Duodenal mucosa (tissue), 2 donors: ENCODE measurements around the gene PITX1.

Experiments used
- H3K27ac ChIP-seq: one replicate; pipeline ENCODE4 v1.7.0; 2013; ENCODE audit warnings: low read depth, low read length
- H3K27me3 ChIP-seq, 2 donors: one replicate each; pipeline ENCODE4 v1.7.0; 2013; ENCODE audit warnings: low read length in 2 of 2, control low read depth in 1 of 2; ENCODE audit not compliant: insufficient read depth in 2 of 2, control insufficient read depth in 1 of 2
- H3K36me3 ChIP-seq, 2 donors: one replicate each; pipeline ENCODE4 v1.7.0; 2013; ENCODE audit warnings: low read length in 2 of 2, control low read depth in 1 of 2; ENCODE audit not compliant: insufficient read depth in 2 of 2, control insufficient read depth in 1 of 2
- H3K4me1 ChIP-seq, 2 donors: one replicate each; pipeline ENCODE4 v1.7.0; 2013; ENCODE audit warnings: low read length in 2 of 2, control low read depth in 1 of 2; ENCODE audit not compliant: insufficient read depth in 2 of 2, control insufficient read depth in 1 of 2
- H3K4me3 ChIP-seq, 2 donors: one replicate each; pipeline ENCODE4 v1.7.0; 2013; ENCODE audit warnings: low read length in 2 of 2, low read depth in 1 of 2
- H3K9ac ChIP-seq, 2 donors: one replicate each; pipeline ENCODE4 v1.7.0; 2013; ENCODE audit warnings: low read length in 2 of 2, low read depth in 1 of 2
- H3K9me3 ChIP-seq, 2 donors: one replicate each; pipeline ENCODE4 v1.7.0; 2013; ENCODE audit warnings: low read length in 2 of 2, control low read depth in 1 of 2; ENCODE audit not compliant: control insufficient read depth in 1 of 2

Gene PITX1

DNA sequence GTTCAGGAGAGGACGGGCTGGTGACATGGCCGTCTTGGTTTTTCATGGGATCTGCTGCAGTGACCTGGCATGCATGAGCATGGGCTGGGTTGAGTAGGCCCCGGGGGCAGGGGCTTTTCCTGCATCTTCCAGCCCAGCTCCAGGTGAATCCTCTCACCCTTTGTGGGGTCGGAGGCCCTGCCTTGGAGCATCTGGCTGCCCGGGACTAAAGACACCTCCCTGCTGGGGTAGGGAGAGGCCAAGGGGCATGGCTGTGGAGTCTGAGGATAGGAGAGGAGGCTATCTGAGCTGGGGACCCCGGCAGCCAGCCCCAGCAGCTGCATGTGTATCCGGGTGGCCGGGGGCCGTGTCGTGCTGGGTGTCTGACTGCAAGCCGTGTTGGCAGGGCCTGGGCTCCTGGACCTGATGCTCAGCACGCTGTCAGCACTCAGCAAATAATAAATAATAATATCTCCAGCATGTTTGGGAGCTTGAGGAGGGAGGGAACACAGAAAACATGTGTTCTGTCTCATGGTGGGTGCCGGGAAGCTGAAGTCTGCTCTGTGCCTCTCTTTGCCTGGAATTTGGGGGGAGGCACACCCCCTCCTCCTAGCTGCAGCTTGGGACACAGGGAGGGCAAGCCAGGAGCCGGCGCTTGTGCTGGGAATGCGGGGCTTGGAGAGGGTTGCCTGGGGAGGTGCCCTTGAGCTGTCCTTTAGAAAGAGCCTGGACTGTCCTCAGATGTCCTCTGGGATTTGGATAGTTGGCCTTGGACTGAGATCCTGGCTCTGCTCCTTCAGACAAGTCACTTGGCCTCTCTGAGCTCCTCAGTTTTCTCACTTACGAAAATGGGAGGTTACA is 28.4 kb upstream of the PITX1 start:
- no peaks in the 10 kb centered on the region for H3K9me3 ChIP-seq
- no peaks in the 10 kb centered on the region for H3K36me3 ChIP-seq
- H3K27ac ChIP-seq: no peak overlapping the region
- H3K4me3 ChIP-seq: no peak overlapping the region
- H3K4me1 ChIP-seq: no peaks in the 10 kb centered on the region
- no peak overlapping the region for H3K9ac ChIP-seq
- no peaks in the 10 kb centered on the region for H3K27me3 ChIP-seq

DNA sequence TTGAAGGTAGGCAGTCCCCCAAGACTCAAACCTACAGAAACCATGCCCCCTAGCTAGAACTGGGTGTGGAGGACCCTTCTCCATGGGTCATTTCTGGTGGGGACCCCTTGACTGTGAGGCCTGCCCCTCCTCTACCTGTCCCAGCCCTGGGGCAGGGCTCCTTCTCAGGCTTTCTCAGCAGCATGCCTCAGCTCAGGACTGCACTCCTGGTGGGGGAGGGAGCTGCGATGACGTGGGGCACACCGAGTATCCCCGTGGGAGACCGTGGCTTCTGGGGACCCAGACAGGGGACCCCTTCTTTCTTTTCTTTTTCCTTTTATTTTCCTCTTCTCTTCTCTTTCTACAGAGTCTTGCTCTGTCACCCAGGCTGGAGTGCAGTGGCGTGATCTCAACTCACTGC is 27.0 kb upstream of the PITX1 start:
- H3K4me3 ChIP-seq: no peak overlapping the region
- H3K4me1 ChIP-seq: no peaks in the 10 kb centered on the region
- H3K9ac ChIP-seq: no peak overlapping the region
- no peaks in the 10 kb centered on the region for H3K27me3 ChIP-seq
- H3K27ac ChIP-seq: no peak overlapping the region
- no peaks in the 10 kb centered on the region for H3K9me3 ChIP-seq
- no peaks in the 10 kb centered on the region for H3K36me3 ChIP-seq

DNA sequence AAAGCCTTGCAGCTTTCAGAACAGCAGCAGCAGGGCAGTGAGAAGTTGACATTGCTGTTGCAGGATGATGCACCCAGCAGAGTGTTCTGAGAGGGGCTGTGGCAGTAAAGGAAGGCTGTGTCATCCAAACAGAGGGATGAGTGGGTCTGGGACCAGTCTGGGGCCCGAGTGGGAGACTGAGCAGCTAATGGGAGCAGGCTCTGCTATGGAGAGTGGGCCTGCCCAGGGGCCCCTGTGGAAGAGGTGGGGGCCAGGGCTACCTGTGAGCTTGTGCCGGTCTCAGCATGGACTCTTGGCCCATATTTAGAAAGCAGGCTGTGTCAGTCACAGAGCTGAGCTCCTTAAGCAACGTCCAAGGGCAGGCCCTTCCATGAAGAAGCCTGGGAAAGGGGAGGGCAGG is 26.0 kb upstream of the PITX1 start:
- H3K9me3 ChIP-seq: no peaks in the 10 kb centered on the region
- H3K4me3 ChIP-seq: no peak overlapping the region
- no peaks in the 10 kb centered on the region for H3K27me3 ChIP-seq
- H3K9ac ChIP-seq: no peak overlapping the region
- no peaks in the 10 kb centered on the region for H3K4me1 ChIP-seq
- H3K36me3 ChIP-seq: no peaks in the 10 kb centered on the region
- H3K27ac ChIP-seq: no peak overlapping the region

DNA sequence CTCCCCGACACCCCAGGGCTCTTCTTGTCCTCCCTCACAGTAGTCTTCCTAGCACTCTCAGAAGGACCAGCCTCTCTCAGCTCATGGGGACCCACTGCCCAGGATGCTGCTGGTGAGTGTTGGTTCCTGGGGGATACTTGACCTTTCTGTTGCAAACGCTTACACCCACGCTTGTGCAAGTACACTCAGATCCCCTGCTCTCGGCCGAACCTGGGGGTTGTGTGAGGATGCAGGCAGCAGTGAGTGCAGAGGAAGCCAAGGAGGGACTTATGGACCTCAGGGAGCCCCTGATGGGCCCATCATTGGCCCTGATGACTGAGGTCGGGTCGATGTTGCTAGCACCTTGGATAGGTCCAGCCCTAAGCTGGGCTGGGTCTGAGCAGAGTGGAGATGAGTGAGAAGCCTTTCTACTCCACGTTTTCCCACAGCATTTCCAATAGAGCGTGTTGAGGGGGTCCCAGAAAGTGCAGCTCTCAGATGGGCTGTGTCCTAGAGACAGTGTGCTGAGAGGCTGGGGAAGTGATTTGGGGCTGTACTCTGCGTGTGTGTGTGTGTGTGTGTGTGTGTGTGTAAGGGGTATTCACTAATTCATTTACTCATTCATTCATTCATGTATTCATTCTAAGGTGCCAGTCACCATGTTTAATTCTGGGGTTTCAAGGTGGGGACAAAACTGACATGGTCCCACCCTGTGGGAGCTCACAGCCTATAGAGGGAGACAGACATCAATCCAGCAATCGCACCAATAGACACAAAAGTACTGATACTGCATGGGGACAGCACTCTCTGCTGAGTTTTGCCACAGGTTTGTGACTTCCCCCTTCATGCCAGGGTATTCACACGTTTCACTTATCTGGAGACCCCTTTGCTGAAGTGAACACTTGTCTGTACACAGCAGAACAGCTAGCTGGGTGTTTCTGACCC is 25.2 kb upstream of the PITX1 start:
- Histone ChIP-seq H3K4me3 (no peak overlapping the region), H3K9me3 (no peaks in the 10 kb centered on the region), H3K36me3 (no peaks in the 10 kb centered on the region), H3K4me1 (peaks cover 0 to under 1% of the 10 kb centered on the region in 2 donors), H3K27ac (no peak overlapping the region), H3K9ac (no peak overlapping the region), H3K27me3 (no peaks in the 10 kb centered on the region)

DNA sequence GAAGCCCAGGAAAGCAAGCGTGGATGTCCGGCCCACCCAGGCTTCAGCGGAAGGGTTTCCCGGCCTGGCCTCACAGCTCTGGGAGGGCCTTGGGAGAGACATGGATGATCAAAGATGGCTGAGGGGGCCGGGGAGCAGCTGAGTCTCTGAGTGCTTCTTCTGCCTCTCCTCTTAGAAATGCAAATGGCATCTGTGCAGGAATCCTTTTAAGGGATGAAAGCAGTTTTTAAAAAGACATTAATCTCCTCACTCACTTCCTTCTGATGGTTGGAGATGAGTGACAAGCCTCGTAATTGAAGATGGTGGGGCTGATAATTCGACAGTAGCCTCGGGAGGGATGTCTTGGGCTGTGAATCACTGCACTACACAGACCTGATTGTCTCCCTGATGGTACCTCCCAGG is 24.3 kb upstream of the PITX1 start:
- H3K4me1 ChIP-seq: peaks cover 2 to 9% of the 10 kb centered on the region in 2 donors
- peaks cover 0 to 4% of the 10 kb centered on the region in 2 donors for H3K27me3 ChIP-seq
- H3K9ac ChIP-seq: no peak overlapping the region
- H3K9me3 ChIP-seq: no peaks in the 10 kb centered on the region
- no peak overlapping the region for H3K27ac ChIP-seq
- no peaks in the 10 kb centered on the region for H3K36me3 ChIP-seq
- no peak overlapping the region for H3K4me3 ChIP-seq

DNA sequence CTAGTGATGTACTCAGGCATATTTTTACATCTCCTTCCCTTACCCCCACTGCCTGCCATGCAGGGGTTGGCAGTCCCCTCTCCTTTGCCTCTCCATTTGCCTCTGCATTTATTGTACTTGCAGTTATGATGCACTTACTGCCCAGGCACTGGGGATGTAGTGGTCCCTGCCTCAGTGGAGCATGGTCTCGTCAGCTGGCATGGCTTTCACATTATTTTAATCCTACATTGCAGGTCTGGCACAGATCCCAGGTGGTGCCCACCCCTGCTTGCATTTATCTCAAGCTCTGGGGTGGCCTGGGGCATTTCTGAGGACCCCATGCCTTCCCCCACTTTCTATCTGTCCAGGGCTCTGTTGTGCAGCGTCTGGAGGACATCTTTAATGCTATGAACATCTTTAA is 23.2 kb upstream of the PITX1 start:
- H3K9me3 ChIP-seq: no peaks in the 10 kb centered on the region
- no peak overlapping the region for H3K27ac ChIP-seq
- H3K27me3 ChIP-seq: peaks cover 0 to 10% of the 10 kb centered on the region in 2 donors

DNA sequence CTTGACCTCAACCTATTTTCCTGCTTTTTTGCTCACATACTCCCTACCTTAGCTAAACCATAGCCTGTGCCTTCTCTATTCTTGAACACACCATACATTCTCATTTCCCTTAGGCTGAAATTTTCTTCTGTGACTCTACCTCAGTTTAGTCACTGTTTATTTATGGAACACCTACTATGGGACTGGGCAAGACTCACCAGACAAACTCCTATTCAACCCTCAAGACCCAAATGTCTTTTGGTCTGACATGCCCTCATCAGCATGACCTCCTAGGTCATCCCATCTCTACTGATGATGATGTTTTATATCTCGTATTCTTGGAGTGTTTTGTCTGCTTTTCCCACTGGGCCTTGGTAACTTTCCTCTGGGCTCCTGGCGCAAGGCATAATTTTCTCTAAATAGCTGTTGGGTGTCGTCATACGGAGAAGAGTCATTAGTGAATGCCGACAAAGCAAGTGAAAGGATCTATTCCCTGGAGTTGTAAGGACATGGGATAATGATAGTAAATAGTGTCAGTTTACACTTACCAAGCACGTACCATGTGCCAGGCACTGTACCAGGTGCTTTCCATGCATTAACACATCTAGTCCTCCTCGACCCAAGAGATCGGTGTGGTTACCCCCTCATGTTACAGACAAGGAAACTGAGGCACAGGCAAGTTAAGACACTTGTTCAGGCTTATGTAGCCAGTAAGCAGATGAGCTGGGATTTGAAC is 22.4 kb upstream of the PITX1 start:
- Histone ChIP-seq H3K4me1 (peaks cover 6 to 18% of the 10 kb centered on the region in 2 donors), H3K27me3 (peaks cover 4 to 15% of the 10 kb centered on the region in 2 donors), H3K9me3 (no peaks in the 10 kb centered on the region), H3K9ac (no peak overlapping the region), H3K27ac (no peak overlapping the region), H3K36me3 (no peaks in the 10 kb centered on the region), H3K4me3 (no peak overlapping the region)

More for the DNA sequence above, 23.2 kb upstream of the PITX1 start:
- Histone ChIP-seq H3K4me1 (peaks cover 6 to 18% of the 10 kb centered on the region in 2 donors), H3K4me3 (no peak overlapping the region), H3K9ac (no peak overlapping the region), H3K36me3 (no peaks in the 10 kb centered on the region)

DNA sequence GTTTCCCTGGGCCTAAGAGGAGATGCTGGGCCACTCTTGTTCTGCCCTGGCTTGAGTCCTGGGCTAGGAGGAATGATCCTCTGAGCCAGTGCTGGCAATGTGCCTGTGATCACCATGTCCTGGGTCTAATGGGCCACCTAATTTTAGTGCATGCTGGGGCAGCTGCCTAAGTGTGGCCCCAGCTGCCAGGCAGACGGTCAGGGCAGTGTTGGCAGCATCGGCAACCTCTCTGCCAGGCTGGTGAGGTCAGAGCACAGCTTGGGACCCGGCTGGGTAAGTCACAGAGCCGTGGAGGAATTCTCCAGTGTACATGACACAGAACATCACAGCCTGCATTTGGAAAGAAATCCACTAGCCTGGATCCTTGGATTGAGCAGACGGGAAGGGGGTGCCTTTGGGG is 21.4 kb upstream of the PITX1 start:
- no peak overlapping the region for H3K27ac ChIP-seq
- no peak overlapping the region for H3K9ac ChIP-seq
- peaks cover 6 to 18% of the 10 kb centered on the region in 2 donors for H3K4me1 ChIP-seq
- no peak overlapping the region for H3K4me3 ChIP-seq
- H3K36me3 ChIP-seq: no peaks in the 10 kb centered on the region
- H3K9me3 ChIP-seq: no peaks in the 10 kb centered on the region
- H3K27me3 ChIP-seq: peaks cover 9 to 22% of the 10 kb centered on the region in 2 donors

DNA sequence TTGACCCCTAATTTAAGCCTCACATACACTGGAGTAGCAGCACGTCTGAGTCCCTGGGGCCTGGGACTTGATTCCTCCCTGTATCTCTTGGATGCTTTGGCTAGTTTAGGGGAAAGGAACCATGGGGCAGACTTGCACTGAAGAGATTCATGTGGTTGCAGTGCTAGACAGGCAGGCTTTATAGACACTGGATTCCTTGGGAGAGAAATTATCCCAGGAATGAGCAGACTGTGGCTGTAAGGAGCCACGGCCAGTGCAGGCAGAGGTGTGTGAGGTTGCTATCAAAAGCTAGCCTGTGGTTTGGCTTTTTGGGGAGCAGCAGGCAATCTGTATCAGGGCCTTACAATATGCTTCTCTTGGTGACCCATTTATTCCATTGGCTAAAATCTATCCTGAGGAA is 20.5 kb upstream of the PITX1 start:
- no peaks in the 10 kb centered on the region for H3K36me3 ChIP-seq
- no peak overlapping the region for H3K4me3 ChIP-seq
- peaks cover 6 to 18% of the 10 kb centered on the region in 2 donors for H3K4me1 ChIP-seq
- H3K9me3 ChIP-seq: no peaks in the 10 kb centered on the region
- H3K9ac ChIP-seq: no peak overlapping the region
- peaks cover 9 to 22% of the 10 kb centered on the region in 2 donors for H3K27me3 ChIP-seq
- H3K27ac ChIP-seq: no peak overlapping the region
